HEK293T (cell line): ENCODE data around the gene MYBPHL.

Experiments
- CTCF ChIA-PET: fragments of 350-600 bp; formaldehyde crosslinking; extraction: SDS; loops from one replicate; lab custom pipeline; 2021; ENCODE audit warnings: antibody characterized with exemption, inconsistent platforms; lab: Yijun Ruan, JAX
- POLR2A ChIA-PET: fragments of 350-600 bp; formaldehyde crosslinking; extraction: SDS; loops from one replicate; lab custom pipeline; 2020; ENCODE audit warnings: antibody characterized with exemption, inconsistent platforms; lab: Yijun Ruan, JAX
- DNase-seq: peaks from one replicate; pipeline ENCODE4 v3.0.0; 2012; ENCODE audit warnings: mixed read lengths; ENCODE audit errors: extremely low spot score
- ARNT ChIP-seq: fragments of 450-650 bp; IDR thresholded peaks from 2 replicates; pipeline ENCODE4 v1.6.1; 2017; ENCODE audit warnings: mild to moderate bottlenecking
- BHLHE40 ChIP-seq: fragments of 450-650 bp; IDR thresholded peaks from 2 replicates; pipeline ENCODE4 v1.6.1; 2016; ENCODE audit warnings: mild to moderate bottlenecking, moderate library complexity, borderline replicate concordance
- CTBP1 ChIP-seq: fragments of 450-650 bp; IDR thresholded peaks from 2 replicates; pipeline ENCODE4 v1.6.1; 2016; ENCODE audit warnings: borderline replicate concordance
- ELF4 ChIP-seq: fragments of 450-650 bp; IDR thresholded peaks from 2 replicates; pipeline ENCODE4 v1.6.1; 2017; ENCODE audit warnings: antibody characterized with exemption
- FOXA1 ChIP-seq: fragments of 450-650 bp; IDR thresholded peaks from 2 replicates; pipeline ENCODE4 v1.6.1; 2016; ENCODE audit warnings: mild to moderate bottlenecking
- FOXK2 ChIP-seq: fragments of 450-650 bp; IDR thresholded peaks from 2 replicates; pipeline ENCODE4 v1.6.1; 2016; ENCODE audit warnings: mild to moderate bottlenecking
- FOXM1 ChIP-seq: fragments of 450-650 bp; IDR thresholded peaks from 2 replicates; pipeline ENCODE4 v1.6.1; 2017; ENCODE audit warnings: mild to moderate bottlenecking, borderline replicate concordance
- HDGF ChIP-seq: fragments of 450-650 bp; IDR thresholded peaks from 2 replicates; pipeline ENCODE4 v1.6.1; 2017; ENCODE audit warnings: antibody characterized with exemption, borderline replicate concordance
- L3MBTL2 ChIP-seq: fragments of 450-650 bp; conservative IDR thresholded peaks from 2 replicates; pipeline ENCODE4 v1.6.1; 2016; ENCODE audit warnings: mild to moderate bottlenecking
- LEF1 ChIP-seq: fragments of 450-650 bp; IDR thresholded peaks from 2 replicates; pipeline ENCODE4 v1.6.1; 2017; ENCODE audit warnings: mild to moderate bottlenecking, borderline replicate concordance
- NFRKB ChIP-seq: fragments of 450-650 bp; IDR thresholded peaks from 2 replicates; pipeline ENCODE4 v1.6.1; 2016; ENCODE audit warnings: mild to moderate bottlenecking, moderate library complexity
- PKNOX1 ChIP-seq: fragments of 450-650 bp; IDR thresholded peaks from 2 replicates; pipeline ENCODE4 v1.6.1; 2016
- SP1 ChIP-seq: fragments of 450-650 bp; IDR thresholded peaks from 2 replicates; pipeline ENCODE4 v1.6.1; 2017
- SUZ12 ChIP-seq: fragments of 450-650 bp; IDR thresholded peaks from 2 replicates; pipeline ENCODE4 v1.6.1; 2016; ENCODE audit warnings: mild to moderate bottlenecking
- TARDBP ChIP-seq: fragments of 450-650 bp; IDR thresholded peaks from 2 replicates; pipeline ENCODE4 v1.6.1; 2016
- ZNF384 ChIP-seq: fragments of 450-650 bp; IDR thresholded peaks from 2 replicates; pipeline ENCODE4 v1.6.1; 2016

Gene MYBPHL

GRCh38 chr1:109300650-109301151 is 6.1 kb downstream of the MYBPHL start:
- POLR2A ChIA-PET, result no interaction called here
- no peak for DNase-seq
- CTCF ChIA-PET, result no interaction called here
- no peak for TF ChIP-seq FOXM1

- DNase-seq, result no peak
- TF ChIP-seq FOXM1 (no peak), FOXA1 (no peak), SP1 (no peak), NFRKB (no peak), L3MBTL2 (no peak), ARNT (no peak), BHLHE40 (no peak), ELF4 (no peak), PKNOX1 (no peak), ZNF384 (no peak), CTBP1 (no peak)
- CTCF ChIA-PET, result no interaction called here
- POLR2A ChIA-PET, result no interaction called here
Measured at GRCh38 chr1:109299558-109300343, 7.1 kb downstream of the MYBPHL start.

DNA sequence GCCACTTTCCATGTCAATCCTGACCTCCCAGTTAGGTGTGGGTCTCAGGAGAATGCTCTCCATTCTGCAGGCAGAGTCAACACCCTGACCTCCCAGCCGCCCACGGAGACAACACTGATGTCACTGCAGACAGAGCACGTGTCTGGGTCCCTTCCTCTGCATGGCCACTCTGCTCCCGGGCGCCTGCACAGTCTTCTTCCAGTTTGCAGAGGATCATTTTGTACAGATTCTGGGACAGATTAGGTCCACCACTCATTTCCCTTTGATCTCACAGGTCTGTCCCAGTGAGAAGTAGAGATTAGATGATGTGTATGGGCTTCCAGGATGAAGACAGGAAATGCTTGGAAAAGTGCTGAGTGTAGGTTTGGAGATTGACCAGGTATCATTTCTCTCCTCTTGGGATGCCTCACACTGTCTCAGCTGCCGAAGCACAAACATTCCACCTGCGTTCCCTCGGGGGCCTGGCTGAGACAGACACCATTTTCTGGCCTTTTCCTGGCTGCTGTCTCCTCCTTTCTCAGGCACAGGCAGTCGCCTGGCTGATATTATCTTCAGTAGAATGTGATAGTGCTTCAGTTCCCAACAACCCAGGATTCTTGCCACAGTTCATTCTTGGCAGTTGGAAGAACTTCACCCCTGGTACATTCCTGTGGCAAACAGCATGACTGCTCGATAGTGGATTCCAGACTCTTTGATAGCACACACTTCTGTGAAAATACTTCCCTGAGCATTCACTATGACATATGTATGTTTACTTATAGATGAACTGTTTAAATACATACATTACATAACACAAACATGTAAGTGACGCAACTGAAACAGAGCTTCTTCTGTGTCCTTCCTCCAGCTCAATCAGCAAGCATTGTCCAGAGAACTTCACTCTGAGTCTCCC is 7.9 kb downstream of the MYBPHL start:
- CTCF ChIA-PET, result no interaction called here

DNA sequence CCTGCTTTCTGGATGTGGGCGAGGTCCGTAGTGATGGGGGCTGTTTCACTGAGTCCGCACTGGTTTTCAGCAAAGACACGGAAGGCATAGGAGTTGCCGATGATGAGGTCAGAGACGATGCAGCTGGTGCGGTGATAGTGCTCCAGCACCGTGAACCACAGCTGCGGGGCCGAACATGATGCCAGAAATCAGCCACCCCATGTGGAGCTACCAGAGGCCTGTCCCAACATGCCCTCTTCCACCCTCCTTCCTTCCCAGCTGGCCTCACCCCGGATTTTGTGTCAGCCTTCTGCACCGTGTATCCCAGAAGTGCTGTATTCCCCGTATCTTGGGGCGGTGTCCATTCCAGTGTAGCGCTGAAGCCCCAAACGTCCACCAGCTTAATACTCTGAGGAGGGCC is 10.0 kb downstream of the MYBPHL start:
- POLR2A ChIA-PET, result interaction anchor here (1.2 to 2.5 kb wide), 3 partner anchors 12 to 101 kb away, joined by 3 to 13 read pairs (median 4); partner anchors contain the start of genes PSRC1 and SORT1
- CTCF ChIA-PET, result no interaction called here
- no peak for DNase-seq
- TF ChIP-seq HDGF, result no peak

More for the DNA sequence above, 7.9 kb downstream of the MYBPHL start:
- POLR2A ChIA-PET, result no interaction called here
- no peak for DNase-seq
- TF ChIP-seq L3MBTL2 (peak; percentile 52; the same call in 1 of the 2 replicates), NFRKB (no peak), ARNT (no peak)

DNA sequence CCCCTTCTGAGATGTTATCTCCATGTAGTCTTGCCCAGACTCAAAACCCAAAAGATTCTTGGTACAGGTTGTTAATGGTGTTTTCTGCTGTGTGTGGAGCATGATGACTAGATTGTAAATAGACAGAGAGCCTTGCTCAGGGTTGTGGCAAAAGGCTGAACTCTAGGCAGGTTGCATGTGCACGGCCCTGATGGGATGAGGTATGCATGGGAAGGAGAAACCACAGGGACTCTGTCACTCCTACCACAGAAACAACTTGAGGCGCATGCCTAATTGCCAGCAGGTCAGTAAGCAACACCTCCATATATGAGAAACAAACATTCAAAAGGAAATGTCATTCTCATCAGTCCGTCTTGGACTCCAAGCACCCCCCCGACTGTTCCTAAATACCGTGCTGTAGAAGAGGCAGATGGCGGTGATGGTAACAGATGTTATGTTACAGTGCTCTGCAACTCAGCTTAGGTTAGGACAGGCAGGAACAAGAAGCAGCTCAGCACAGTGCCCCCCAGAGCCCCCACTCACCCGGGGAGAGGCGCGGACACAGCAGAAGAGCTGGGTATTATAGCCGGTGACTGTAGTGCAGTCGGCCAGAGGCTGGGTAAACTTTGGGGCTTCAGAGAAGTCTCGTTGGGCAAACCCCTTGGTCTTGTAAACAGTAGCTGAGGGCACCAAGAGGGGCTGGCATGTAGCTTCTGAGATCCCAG is 10.9 kb downstream of the MYBPHL start:
- DNase-seq, result no peak
- TF ChIP-seq FOXK2, result no peak
- TF ChIP-seq NFRKB, result no peak
- no peak for TF ChIP-seq SUZ12
- no peak for TF ChIP-seq ARNT
- no peak for TF ChIP-seq ELF4
- TF ChIP-seq PKNOX1, result no peak
- TF ChIP-seq FOXA1, result no peak
- no peak for TF ChIP-seq CTBP1
- no peak for TF ChIP-seq ZNF384
- no peak for TF ChIP-seq L3MBTL2
- no peak for TF ChIP-seq SP1
- ChIA-PET CTCF (no interaction called here), POLR2A (interaction anchor here (1.2 to 2.5 kb wide), 3 partner anchors 11 to 102 kb away, joined by 3 to 13 read pairs (median 4); partner anchors contain the start of genes PSRC1 and SORT1)

GRCh38 chr1:109294481-109294880 is 12.3 kb downstream of the MYBPHL start:
- ChIA-PET POLR2A (no interaction called here), CTCF (no interaction called here)
- no peak for TF ChIP-seq ZNF384
- no peak for DNase-seq

DNA sequence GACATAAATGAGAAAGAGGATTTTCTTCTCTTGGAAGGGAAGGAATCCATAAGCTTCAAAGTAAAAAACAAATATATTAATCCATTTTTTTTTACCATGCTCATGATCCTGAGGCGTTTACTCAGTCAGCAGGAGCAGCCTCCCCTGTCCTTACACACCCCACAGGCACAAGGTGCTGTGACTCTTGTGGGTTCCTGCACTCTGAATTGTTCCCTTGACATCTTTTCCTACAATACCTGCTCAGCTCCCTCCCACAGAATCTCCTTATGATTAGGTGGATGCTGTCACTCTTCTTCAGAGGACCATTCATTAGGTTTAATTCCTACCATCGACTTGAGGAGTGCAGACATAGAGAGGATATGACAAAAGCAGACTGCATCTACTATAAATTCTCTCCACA is 13.8 kb downstream of the MYBPHL start:
- no peak for TF ChIP-seq L3MBTL2
- TF ChIP-seq SUZ12, result no peak
- TF ChIP-seq PKNOX1, result no peak
- no peak for TF ChIP-seq ARNT
- TF ChIP-seq ELF4, result no peak
- TF ChIP-seq HDGF, result no peak
- TF ChIP-seq NFRKB, result no peak
- TF ChIP-seq FOXM1, result no peak
- TF ChIP-seq SP1, result no peak
- TF ChIP-seq BHLHE40, result no peak
- no peak for TF ChIP-seq FOXK2
- TF ChIP-seq FOXA1, result no peak
- TF ChIP-seq TARDBP, result no peak
- TF ChIP-seq CTBP1, result no peak
- no peak for TF ChIP-seq ZNF384
- no peak for TF ChIP-seq LEF1
- DNase-seq, result no peak
- POLR2A ChIA-PET, result interaction anchor here (1.1 kb wide), 1 partner anchor 10 kb away, joined by 5 read pairs; the partner anchor contains the start of gene PSRC1
- CTCF ChIA-PET, result interaction anchor here (0.7 kb wide), 1 partner anchor 102 kb away, joined by 3 read pairs; no protein-coding TSS in a partner anchor
